Prostate gland (tissue), 2 donors: ENCODE measurements around the gene PRSS27. TPM values are rescaled to one million over a fixed set of nuclear protein-coding genes. Genes with fewer than 3 reads are reported as not detected.

Source experiments
- DNase-seq: peaks from one replicate; pipeline ENCODE4 v3.0.0-alpha.2; 2019; ENCODE audit warnings: low spot score
- H3K27ac ChIP-seq, 2 donors: fragments of 200-600 bp; sonication (generic); 2 replicates each; pipeline ENCODE4 v1.5.1; 2017 to 2019
- H3K27me3 ChIP-seq: fragments of 200-600 bp; sonication (generic); replicated peaks from 2 replicates; pipeline ENCODE4 v1.5.1; 2019; ENCODE audit not compliant: insufficient read depth
- H3K36me3 ChIP-seq, 2 donors: fragments of 200-600 bp; sonication (generic); 1 replicate in 1 of 2; 2 replicates in 1 of 2; pipeline versions ENCODE4 v1.5.1 to v1.8.1; 2017 to 2019
- H3K4me1 ChIP-seq: fragments of 200-600 bp; sonication (generic); replicated peaks from 2 replicates; pipeline ENCODE4 v1.5.1; 2019
- H3K4me3 ChIP-seq, 2 donors: fragments of 200-600 bp; sonication (generic); 2 replicates each; pipeline ENCODE4 v1.5.1; 2017 to 2019
- H3K9me3 ChIP-seq: fragments of 200-600 bp; sonication (generic); 2 replicates; pipeline ENCODE4 v1.5.1; 2017
- POLR2A ChIP-seq: fragments of 450-650 bp; IDR thresholded peaks from one replicate; pipeline ENCODE4 v1.6.1; 2016; ENCODE audit warnings: antibody characterized with exemption, mild to moderate bottlenecking
- POLR2AphosphoS5 ChIP-seq: sonication (generic); formaldehyde crosslinking; IDR thresholded peaks from one replicate; pipeline ENCODE4 v1.6.1; 2017; ENCODE audit warnings: antibody characterized with exemption
- WGBS: methylation state at CpG from one replicate; pipeline ENCODE4 v1.1.5; 2018; 5-methylcytosine and 5-hydroxymethylcytosine counted together
- intact Hi-C: fragments of 100-400 bp; cut with DNase I; formaldehyde crosslinking; loops from one replicate; pipeline ENCODE4 v1.14.2; 2022
- total RNA-seq, 2 donors: library from RNA; depleted of rRNA; stranded (reverse); fragments of >200 nt; gene quantifications; one replicate each; pipeline ENCODE4 v1.1.0, GENCODE V29; 2016
- TF ChIP-seq, protein P1 (sequence below), 4 experiments: fragments of 200-600 bp in 2 of 4; fragments of 450-650 bp in 2 of 4; sonication (generic) in 2 of 4; IDR thresholded peaks; 1 replicate in 3 of 4; 2 replicates in 1 of 4; pipeline ENCODE4 v1.5.1; 2016 to 2019; ENCODE audit warnings: antibody characterized with exemption in 4 of 4, mild to moderate bottlenecking in 2 of 4, moderate library complexity in 2 of 4

The PRSS27 gene
- total RNA-seq, 2 donors from 2014 or later: 1.9 to 6.9 TPM

GRCh38 chr16:2706611-2707311, 13.3 kb downstream of the PRSS27 start:
- DNase-seq: no peak
- H3K4me1 ChIP-seq: no peaks in the 10 kb centered on the region

GRCh38 chr16:2706085-2706484, 13.9 kb downstream of the PRSS27 start:
- intact Hi-C loops: loop anchor here (10.0 kb wide), 1 partner anchor 341 kb away; no protein-coding TSS in a partner anchor
- no peak for TF ChIP-seq POLR2AphosphoS5
- TF ChIP-seq, protein P1, sequence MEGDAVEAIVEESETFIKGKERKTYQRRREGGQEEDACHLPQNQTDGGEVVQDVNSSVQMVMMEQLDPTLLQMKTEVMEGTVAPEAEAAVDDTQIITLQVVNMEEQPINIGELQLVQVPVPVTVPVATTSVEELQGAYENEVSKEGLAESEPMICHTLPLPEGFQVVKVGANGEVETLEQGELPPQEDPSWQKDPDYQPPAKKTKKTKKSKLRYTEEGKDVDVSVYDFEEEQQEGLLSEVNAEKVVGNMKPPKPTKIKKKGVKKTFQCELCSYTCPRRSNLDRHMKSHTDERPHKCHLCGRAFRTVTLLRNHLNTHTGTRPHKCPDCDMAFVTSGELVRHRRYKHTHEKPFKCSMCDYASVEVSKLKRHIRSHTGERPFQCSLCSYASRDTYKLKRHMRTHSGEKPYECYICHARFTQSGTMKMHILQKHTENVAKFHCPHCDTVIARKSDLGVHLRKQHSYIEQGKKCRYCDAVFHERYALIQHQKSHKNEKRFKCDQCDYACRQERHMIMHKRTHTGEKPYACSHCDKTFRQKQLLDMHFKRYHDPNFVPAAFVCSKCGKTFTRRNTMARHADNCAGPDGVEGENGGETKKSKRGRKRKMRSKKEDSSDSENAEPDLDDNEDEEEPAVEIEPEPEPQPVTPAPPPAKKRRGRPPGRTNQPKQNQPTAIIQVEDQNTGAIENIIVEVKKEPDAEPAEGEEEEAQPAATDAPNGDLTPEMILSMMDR (IDR thresholded peaks at IDR 0.05): no peak
- no peak for DNase-seq

More at GRCh38 chr16:2706611-2707311, 13.3 kb downstream of the PRSS27 start:
- H3K27ac ChIP-seq: no peak overlapping the region
- intact Hi-C loops: loop anchor here (10.0 kb wide), 1 partner anchor 342 kb away; no protein-coding TSS in a partner anchor
- no peaks in the 10 kb centered on the region for H3K9me3 ChIP-seq
- 91% methylated on average over 18 of the region's 22 CpGs for WGBS
- H3K36me3 ChIP-seq: no peaks in the 10 kb centered on the region
- no peaks in the 10 kb centered on the region for H3K27me3 ChIP-seq
- no peak overlapping the region for H3K4me3 ChIP-seq
- TF ChIP-seq, protein P1 (IDR thresholded peaks at IDR 0.05): no peak
- no peak for TF ChIP-seq POLR2AphosphoS5
- TF ChIP-seq POLR2A: no peak

DNA sequence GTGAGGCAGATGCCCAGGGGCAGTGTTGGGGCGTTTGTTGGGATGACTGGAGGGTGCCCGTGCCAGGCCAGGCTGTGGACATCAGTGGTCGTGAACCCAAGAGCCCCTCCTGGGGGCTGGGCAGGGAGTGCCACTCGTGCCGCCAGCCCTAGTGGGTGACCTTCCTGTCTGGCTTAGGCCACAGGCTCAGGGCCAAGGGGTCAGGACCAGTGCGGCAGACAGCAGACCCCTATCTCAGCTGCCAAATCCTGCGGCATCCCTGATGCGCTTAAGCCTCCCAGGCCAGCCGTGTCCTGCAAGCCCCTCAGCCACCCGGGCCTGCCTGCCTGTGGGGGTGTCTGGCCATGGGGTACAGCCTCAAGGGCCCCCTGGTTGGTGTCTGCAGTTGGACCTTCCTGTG, 14.7 kb downstream of the PRSS27 start:
- Histone ChIP-seq H3K4me3 (no peak overlapping the region), H3K4me1 (no peaks in the 10 kb centered on the region), H3K9me3 (no peaks in the 10 kb centered on the region), H3K27ac (no peak overlapping the region), H3K36me3 (no peaks in the 10 kb centered on the region), H3K27me3 (no peaks in the 10 kb centered on the region)
- intact Hi-C loops: loop anchor here (10.0 kb wide), 1 partner anchor 341 kb away; no protein-coding TSS in a partner anchor
- TF ChIP-seq POLR2AphosphoS5 (no peak), POLR2A (no peak)
- TF ChIP-seq, protein P1 (IDR thresholded peaks at IDR 0.05): no peak
- DNase-seq: no peak
- WGBS: 92% methylated on average over 10 of the region's 10 CpGs

More at GRCh38 chr16:2706085-2706484, 13.9 kb downstream of the PRSS27 start:
- Histone ChIP-seq H3K36me3 (no peaks in the 10 kb centered on the region), H3K4me1 (no peaks in the 10 kb centered on the region), H3K27ac (no peak overlapping the region), H3K4me3 (no peak overlapping the region), H3K27me3 (no peaks in the 10 kb centered on the region), H3K9me3 (no peaks in the 10 kb centered on the region)
- 91% methylated on average over 17 of the region's 17 CpGs for WGBS

DNA sequence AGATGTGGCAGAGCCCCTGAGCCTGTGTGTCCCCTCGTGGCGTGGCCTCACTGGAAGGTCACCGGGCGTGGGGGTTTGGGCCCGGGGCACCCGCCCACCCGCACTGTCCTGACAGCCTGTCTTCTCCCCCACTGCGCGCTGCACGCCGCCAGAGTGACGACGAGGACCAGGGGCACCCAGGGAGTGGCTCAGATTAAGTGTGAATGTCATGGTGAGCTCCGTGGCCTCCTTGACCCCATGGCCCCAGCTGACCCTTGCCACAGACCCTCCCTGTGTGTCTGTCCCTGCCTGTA, 15.1 kb downstream of the PRSS27 start:
- intact Hi-C loops: loop anchor here (10.0 kb wide), 1 partner anchor 340 kb away; no protein-coding TSS in a partner anchor
- DNase-seq: no peak

More for the DNA sequence above, 15.1 kb downstream of the PRSS27 start:
- Histone ChIP-seq H3K4me3 (no peak overlapping the region), H3K4me1 (no peaks in the 10 kb centered on the region), H3K36me3 (no peaks in the 10 kb centered on the region), H3K27ac (no peak overlapping the region), H3K9me3 (no peaks in the 10 kb centered on the region), H3K27me3 (no peaks in the 10 kb centered on the region)
- WGBS: 93% methylated on average over 12 of the region's 14 CpGs
- TF ChIP-seq POLR2AphosphoS5 (no peak), POLR2A (no peak)
- TF ChIP-seq, protein P1 (IDR thresholded peaks at IDR 0.05): no peak
